GM20431 (cell line): ENCODE data around the gene PFN3.

Experiments
- in situ Hi-C: fragments of 300-500 bp; cut with MseI, MboI; formaldehyde crosslinking; loops from one replicate; pipeline ENCODE4 v1.15.0; 2020; ENCODE audit warnings: low sequenced_read_pairs; ENCODE audit not compliant: unreplicated experiment

Gene PFN3

DNA sequence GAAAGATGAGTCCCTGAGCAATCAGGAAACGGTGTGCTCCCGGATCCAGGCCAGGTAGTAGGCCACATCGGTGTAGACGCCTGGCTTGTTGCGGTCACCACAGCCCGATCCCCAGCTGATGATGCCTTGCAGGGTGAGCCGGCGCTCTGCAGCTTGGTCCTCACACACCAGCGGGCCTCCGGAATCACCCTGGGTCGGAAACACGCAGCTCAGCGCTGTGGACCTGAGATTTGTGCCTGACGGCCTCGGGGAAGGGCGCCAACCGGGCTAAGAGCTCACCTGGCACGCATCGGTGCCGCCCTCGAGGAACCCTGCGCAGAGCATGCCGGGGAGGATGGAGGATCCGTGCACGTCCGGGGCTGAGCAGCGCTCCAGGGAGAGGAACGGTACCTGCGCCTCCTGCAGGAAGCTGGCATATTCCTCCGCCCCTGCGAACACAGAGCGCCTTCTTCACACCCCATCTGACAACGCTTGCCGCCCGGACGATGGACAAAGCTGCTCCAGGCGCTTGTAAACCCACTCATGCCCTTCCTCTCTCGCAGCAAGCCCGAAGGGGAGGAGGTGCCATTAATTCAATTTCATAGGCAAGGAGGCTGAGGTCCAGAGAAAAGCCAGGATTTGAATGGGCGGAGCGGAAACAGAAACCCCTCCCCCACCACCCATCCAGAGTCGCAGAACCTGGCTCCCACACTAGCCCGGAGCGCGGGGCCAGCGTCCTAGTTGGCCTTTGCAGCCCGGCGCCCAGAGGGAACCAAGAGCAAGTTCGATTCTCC lies 2.0 kb upstream of the PFN3 start:
- in situ Hi-C loops, result loop anchor here (10.0 kb wide), 1 partner anchor 52 kb away; no protein-coding TSS in a partner anchor

DNA sequence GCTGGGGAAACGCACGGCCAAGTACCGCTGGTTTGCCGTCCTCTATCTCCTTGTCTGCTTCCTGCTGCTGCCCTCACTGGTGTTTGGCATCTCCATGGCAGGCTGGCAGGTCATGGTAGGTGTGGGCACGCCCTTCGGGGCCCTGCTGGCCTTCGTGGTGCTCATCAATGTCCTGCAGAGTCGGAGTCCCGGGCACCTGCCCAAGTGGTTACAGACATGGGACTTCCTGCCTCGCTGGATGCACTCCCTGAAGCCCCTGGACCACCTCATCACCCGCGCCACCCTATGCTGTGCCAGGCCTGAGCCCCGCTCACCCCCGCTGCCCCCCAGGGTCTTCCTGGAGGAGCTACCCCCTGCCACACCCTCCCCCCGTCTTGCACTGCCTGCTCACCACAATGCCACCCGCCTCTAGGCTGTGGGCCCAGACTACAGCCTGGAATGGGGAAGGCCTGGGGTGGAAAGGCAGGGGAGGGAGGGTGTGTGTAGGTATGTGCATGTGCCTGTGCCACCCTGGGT lies 2.5 kb downstream of the PFN3 start:
- in situ Hi-C loops, result no loop called here

DNA sequence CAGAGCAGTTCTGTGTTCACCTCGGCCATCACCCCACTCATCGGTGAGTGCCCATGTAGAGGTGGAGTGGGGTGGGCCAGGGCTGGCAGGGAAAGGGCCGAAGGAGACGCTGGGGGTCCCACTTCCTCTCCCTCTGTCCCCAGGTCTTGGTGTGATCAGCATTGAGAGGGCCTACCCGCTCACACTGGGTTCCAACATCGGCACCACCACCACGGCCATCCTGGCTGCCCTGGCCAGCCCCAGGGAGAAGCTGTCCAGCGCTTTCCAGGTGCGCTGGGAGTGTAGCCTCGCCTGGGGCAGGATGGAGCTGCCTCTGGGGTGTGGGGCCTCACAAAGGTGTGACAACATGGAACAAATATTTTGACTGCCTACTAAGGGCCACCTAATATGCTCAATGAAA lies 3.7 kb downstream of the PFN3 start:
- in situ Hi-C loops, result no loop called here

DNA sequence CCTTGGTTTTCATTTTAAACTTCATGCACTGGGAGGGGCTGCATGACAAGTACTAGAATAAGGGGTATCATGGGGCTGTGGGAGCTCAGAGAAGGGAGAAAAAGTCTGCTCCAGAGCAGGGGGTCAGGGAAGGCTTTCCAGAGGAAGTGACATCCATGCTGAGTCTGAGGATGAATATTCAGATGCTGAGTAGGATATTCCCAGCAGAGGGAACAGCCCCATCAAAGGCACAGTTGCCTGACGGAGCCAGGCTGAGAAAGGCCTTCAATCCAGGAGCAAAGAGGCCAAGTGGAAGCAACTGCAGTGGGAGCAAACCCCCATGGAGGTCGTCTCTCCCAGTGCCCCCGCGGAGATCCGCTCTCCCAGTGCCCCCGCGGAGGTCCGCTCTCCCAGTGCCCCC lies 4.4 kb downstream of the PFN3 start:
- in situ Hi-C loops, result no loop called here

DNA sequence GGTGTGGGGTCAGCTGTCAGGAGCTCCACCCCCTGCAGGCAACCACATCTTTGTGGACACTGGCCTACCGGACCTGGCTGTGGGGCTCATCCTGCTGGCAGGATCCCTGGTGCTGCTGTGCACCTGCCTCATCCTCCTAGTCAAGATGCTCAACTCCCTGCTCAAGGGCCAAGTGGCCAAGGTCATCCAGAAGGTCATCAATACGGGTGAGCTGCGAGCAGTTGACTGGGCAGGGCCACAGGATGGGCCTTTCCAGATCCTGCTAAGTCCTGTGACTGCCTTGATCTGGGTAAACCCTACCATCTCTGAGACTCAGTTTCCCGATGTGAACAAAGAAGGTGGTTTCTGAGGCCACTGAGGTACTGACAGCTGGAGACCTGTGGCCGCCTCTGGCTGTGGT lies 6.5 kb downstream of the PFN3 start:
- in situ Hi-C loops, result no loop called here

DNA sequence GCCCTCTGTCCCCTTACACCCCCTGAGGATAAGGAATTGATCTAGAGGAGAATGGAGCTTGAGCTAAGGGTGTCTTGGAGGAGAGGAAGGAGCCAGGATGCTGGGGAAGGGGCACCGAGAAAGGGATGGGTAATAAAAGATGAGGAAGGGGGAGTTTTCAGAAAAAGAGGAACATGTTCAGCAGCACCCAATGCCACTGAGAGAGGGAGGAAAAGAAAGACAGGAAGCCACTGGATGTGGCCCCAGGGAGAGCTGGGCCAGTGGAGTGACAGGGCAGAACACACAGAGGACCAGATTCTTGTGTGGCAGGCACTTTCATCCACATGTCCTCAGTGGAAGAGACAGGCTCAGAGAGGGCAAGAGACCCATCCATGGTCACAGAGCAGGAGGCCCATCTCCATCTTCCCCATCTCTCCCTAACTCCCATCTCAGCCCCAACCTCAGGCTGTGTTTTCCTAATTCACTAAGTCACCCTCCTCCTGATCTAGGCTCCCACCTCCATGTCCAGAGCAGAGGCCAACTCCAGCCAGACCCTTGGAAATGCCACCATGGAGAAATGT lies 7.2 kb downstream of the PFN3 start:
- in situ Hi-C loops, result no loop called here

DNA sequence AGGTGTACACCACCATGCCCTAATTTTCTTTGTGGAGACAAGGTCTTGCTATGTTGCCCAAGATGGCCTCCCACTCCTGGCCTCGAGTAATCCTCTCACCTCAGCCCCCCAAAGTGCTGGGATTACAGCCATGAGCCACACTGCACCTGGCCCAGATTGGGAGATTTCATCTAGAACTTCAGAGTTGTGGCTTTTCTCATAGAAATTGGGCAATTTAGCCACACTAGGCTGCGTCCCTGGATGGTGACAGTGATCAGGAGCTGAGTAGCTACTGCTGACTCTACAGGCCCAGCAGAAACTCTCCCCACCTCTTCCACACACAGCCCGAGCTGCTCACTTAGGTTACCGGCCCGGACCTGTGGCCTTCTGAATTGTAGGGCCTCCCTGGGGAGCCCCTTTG lies 7.7 kb downstream of the PFN3 start:
- in situ Hi-C loops, result no loop called here

DNA sequence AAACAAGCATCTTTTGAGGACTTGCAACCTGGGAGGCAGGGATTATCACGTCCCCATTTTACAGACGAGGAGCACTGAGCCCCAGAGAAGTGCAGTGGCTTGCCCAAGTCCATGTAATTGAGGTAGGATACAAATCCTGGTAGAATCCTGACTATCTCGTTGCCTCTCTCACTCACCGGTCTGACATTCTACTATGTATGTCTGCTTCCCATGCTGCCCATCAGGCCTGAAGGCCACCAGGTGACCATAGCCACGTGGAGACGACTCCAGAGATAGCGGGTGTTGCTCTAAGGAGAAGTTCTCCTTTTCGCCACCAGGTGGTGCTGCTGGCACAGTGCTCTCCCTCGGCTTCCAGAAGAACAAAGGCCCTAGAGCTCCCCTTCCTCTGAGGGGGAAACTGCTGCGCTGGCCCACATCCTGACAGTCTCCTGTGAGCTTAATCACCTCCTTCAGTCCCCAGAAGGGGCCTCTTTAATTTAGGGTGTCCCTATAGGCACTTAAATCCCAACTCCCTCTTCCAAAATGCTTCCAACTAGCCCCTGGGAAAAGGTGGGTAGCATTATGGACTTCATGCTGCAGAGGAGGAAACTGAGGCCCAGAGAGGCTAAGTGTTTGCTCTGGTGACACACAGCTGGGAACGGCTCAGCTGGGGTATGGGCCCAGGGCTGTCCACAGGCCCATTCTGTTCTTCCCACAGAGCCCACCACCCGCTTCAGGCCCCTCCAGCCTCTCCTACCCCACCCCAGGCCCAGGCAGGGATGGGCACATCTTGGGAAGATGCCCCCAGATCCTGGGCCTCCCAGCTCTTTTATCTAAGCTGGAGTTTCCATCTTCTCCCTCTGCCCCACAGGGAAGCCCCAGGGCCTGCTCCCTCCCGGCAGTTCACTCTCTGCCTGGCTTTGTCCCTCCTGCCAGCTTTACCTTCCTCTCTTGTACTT lies 9.8 kb downstream of the PFN3 start:
- in situ Hi-C loops, result no loop called here

DNA sequence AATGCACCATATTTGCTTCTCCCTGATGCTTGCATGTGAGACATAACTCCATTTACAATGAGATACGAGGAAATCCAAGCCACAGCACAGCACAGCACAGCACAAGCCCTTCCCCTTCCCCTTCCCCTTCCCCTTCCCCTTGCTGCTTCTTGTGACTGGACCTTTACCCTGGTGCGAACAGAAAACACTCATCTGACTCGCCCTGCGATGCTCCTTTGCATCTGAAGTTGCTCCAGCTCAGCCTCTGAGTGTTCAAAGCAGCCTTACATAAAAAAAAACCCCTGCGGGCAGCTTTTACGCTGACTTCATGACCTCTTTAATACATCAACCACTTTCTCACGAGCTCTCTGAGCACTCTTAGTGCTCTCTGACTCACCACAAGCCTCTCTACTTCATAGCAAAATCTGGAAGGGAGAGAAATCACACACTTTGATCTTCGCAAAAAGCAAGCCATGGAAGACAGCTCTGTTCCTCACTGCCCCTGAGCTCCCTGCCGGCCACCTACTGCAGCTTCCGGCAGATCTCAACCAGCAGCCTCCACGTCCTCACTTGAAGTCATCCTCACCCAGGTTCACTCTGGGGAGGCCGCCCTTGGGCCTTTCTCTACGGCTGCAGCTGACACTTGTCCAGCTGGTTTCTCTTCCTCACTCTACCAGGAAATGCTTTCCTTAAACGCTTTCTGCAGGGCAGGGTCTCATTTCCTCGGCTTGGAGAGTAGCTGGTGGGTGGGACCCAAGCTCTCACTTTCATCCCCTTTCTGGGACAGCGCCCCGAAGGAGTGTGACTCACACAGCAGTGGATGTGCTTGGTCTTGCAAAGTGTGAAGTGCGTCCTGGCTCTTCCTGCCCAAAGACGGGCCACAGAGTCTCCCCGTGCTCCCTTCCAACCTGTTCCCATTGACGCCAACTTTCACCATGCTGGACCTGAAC lies 11.0 kb downstream of the PFN3 start:
- in situ Hi-C loops, result no loop called here

DNA sequence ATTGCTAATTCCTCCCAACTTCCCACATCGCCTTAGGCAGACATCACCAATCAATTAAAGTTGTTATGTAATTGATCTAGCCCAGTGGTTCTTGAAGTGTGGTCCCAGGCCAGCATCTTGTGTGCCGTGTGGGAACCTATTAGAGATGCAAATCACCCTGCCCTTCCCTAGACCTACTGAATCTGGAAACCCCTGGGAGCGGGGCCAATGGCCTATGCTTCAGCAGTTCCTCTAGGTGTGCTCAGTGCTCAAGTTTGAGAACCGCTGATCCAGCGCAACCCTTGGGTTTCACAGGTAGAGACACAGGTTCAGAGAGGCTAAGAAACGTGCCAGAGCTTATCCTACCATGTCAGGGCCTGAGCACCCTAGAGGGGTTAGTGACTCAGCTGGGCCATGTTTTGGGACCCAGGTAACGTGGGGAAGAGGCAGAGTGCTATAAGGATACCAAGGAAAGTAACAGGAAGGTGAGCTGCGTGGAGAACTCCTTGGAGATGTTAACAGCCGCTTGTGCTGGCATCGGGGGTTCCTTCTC lies 11.9 kb downstream of the PFN3 start:
- in situ Hi-C loops, result no loop called here

DNA sequence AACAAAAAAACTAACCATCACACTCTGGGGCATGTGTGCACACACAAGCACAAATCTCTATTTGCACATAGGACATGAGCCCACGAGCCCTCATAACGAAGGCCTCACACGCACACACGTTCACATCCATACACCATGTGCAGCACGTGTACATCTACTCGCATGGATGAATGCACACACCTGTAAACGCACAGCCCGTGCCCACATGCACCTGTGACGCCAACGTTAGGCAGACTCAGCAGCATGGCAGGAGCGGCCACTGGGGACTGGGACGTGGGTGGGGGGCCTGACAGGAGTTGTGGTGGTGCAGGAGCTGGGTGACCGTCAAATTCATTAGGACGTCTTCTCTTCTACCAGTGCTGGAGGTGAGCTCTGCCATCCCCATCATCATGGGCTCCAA lies 13.1 kb downstream of the PFN3 start:
- in situ Hi-C loops, result no loop called here

DNA sequence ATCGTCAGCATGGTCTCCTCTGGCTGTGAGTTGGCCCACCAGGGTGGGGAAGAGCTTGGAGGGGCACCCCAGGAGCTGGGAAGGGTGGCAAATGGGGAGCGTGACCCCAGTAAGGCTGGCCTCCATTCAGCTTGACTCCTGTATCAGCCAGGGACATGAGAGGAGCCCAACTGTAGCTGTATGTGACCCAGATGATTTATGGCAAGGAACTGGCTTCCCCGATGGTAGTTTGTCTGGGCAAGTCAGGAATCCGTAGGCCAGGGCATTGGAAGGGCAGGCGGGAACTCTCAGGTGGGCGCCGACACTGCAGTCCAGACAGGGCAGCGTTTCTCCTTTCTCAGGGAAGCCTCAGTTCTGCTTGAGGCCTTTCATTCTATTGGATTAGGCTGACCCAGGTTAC lies 13.9 kb downstream of the PFN3 start:
- in situ Hi-C loops, result no loop called here

DNA sequence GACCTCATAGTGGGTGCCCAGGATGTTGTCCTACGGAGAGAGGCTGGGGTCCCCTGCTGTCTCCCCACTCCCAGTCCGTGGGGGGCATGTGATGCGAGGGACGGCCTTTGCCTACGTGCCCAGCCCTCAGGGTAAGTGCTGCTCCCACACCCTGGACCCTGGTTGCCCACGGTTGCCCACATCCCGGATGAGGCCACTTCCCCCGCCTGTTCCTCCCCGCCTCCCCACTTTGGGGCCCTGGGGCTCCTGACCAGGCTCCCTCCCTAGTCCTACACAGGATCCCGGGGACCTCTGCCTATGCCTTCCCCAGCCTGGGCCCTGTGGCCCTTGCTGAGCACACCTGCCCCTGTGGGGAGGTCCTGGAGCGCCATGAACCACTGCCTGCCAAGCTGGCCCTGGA lies 14.7 kb downstream of the PFN3 start:
- in situ Hi-C loops, result no loop called here

DNA sequence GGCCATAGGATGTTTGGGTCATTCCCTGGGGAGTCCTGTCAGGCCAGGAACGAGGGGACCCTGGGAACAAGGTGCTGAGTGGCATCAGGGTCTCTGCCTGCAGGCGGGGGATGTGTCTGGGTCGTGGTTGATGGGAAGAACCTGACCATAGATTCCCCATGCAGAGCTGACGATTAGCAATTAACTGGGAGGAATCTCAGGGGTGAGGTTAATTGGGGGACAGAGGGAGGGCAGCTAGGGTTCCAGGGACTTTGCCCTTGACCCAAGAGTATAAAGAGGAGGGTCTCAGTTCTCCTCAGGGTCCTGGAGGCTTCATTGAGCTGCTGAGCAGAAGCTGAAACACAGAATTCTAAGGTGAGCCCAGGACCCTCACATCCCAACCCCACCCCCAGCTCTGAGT lies 16.3 kb downstream of the PFN3 start, which contains the start of gene SLC34A1:
Gene SLC34A1, plus strand, starts transcription at position 301 of the 400 bp plus-strand sequence. CDS start 1,308 bp downstream, outside the sequence.
- in situ Hi-C loops, result no loop called here

DNA sequence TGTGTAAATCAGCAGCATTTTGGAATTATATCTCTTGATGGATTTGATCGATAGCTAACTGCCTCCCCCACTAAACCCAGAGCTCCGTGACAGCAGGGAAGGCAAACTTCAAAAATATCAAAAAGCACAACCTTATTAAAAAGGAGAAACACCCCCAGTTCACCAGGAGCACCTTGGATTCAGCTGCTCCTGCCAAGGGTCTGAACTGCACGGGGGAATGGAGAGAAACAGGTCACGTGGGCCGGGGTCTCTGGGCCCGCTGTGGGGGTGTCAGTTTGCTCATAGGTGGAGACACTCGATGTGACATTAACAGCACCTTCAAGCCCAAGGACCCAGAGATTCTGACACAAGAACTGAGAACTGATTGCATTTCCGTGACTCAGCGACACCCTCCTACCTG lies 17.3 kb downstream of the PFN3 start:
- in situ Hi-C loops, result no loop called here

DNA sequence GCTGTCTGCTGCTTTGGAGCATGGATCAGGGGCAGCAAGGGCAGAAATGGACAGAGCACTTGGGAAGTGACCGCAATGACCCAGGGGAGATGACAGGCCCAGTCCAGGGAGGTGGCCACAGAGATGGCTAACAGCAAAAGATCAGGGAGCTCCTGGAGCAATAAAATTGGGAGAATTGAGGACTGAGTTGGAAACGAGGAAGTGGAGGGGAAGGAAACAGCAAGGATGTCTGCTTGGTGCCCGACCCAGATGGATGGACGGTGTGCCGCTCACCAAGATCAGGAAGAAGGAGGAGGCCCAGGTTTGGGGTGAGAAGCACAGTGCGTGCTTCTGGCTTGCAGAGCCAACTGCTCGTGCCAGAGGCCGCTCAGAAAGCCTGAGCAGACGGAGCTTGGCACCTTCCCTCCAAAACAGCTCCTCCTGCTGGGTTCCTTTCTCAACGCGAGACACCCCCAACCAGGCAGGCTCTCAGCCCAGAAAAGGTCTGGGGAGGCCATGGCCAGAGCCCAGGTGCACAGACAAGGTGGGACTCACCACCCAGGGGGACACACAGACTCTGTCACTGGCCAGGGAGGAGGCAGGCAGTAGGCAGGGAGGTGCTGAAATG lies 17.9 kb downstream of the PFN3 start:
- in situ Hi-C loops, result no loop called here

DNA sequence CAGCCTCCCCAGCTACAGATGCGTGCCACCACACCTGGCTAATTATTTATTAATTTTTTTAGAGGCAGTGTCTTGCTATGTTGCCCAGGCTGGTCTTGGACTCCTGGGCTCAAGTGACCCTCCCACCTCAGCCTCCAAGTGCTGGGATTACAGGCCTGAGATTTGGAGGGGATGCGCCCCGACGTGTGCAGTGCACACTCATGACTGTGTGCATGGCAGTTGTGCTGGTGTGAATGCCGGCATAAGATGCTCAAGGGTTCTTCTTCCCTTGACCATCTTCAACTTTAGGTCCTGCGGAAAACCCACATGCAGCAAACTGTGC lies 19.7 kb downstream of the PFN3 start:
- in situ Hi-C loops, result no loop called here

DNA sequence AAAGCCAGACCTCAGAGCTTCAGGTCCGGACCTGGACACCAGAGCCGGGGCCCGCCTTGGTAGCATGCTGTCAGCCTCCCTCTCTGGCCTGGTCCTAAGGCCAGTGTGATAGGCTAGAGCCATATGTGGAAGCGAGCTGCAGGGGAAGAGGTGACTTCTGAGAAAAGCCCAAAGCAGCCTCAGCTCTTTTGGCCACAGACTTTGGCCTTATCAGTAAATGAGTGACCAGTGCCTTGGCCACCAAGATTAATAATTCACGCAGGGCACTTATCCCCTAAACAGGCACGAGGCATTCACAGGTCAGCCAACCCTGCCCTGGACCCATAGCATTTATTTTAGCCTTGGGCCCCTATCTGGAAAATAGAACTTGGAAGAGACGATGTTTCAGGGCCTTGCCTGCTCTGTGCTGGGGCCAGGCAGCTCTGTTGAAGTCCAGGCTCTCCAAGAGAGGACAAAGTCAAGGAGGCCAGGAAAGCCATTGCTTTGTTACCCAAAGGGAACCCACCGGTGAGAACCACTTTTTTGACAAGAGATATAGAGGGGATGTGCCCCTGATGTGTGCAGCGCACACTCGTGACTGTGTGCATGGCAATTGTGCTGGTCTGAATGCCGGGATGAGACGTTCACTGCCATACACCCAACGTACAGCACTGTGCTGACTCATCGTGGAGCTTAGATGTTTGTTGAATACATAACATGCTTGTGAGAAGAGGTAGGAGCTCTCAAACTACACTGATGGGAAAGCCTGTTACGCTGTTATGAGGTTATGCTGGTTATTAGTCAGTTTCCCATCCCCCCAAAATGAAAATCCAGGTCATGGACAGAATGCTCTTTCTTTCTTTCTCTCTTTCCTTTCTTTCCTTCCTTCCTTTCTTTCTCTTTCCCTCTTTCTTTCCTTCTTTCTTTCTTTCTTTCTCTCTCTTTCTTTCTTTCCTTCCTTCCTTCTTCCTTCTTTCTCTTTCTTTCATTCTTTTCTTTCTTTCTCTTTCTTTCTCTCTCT lies 21.3 kb downstream of the PFN3 start:
- in situ Hi-C loops, result no loop called here
